Measurements from ENCODE around the gene SHC1.
A peak's percentile ranks its signal among the peaks of the same experiment; 100 is the strongest.

Gene SHC1

DNA sequence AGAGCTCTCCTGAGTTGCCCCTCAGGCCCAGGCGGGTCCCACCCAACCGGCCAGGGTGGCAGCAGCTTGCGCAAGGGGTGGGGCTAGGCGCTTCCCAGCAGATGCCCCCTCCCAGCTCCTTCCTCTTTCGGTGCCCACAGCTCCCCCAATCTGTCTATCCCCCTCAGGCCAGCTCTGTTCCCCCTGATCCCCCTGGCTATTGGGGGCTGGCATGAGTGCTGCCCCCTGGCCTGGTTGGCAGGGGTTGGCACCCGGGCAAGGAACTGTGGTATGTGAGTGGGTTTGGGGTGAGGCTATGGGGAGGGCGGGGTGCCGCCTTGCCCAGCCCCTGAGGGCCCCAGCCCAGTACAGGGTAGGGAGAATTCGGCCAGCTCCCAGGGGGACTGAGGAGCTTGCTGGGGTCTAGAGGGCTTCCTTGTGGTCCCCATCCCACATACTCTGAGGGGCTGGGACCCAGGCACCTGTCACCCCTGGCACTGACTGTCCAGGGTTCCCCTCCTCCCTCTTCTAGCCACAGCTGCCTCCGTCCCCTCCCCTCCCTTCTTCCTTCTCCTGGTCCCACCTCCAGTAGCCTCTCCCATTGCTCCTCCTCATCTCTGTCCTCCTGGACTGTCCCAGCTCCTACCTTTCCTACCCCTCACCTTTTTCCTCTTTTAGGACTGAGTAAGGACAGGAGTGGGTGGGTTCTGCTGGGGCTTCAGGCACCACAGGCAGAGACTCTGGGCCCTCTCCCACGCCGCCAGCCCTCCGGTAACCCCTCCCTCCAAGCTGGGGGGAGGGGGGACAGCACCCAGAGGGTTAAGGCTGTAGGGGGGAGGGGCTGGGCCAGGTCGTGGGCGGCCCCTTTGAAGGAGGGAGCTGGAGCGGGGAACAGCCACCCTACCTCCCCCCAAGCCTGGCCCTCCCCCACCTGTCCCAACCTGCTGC lies 37.7 kb upstream of the SHC1 start:
- DNase-seq: no peak

DNA sequence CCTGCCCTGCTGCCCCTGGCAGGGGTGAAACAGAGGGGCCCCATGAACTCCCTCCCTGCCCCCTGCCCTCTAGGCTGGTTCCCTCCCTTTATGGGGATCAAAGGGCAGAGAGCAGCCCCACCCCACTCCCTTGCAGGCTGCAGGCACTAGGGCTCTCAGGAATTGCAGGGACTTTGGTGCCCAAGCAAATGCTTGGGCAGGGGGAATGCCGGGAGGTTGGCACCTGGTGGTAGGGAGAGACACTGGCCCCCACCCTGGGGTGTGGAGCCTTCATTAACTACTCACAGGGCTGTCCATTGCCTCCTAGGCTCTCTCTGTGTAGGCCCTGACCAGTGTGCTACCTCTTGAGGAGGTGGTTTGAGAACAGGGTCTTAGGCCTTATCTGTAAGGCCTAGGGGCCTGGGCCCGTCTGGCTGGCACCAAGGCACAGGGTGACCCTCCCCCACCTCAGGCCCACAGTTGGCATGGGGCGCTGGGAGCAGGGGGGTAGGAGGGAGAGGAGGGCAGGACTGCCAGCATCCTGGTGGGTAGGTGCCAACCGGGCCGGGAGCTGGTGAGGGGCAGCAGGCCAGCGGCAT lies 36.8 kb upstream of the SHC1 start:
- no peak for DNase-seq

GRCh38 chr1:155006601-155007101 lies 36.1 kb upstream of the SHC1 start:
- no peak for DNase-seq

DNA sequence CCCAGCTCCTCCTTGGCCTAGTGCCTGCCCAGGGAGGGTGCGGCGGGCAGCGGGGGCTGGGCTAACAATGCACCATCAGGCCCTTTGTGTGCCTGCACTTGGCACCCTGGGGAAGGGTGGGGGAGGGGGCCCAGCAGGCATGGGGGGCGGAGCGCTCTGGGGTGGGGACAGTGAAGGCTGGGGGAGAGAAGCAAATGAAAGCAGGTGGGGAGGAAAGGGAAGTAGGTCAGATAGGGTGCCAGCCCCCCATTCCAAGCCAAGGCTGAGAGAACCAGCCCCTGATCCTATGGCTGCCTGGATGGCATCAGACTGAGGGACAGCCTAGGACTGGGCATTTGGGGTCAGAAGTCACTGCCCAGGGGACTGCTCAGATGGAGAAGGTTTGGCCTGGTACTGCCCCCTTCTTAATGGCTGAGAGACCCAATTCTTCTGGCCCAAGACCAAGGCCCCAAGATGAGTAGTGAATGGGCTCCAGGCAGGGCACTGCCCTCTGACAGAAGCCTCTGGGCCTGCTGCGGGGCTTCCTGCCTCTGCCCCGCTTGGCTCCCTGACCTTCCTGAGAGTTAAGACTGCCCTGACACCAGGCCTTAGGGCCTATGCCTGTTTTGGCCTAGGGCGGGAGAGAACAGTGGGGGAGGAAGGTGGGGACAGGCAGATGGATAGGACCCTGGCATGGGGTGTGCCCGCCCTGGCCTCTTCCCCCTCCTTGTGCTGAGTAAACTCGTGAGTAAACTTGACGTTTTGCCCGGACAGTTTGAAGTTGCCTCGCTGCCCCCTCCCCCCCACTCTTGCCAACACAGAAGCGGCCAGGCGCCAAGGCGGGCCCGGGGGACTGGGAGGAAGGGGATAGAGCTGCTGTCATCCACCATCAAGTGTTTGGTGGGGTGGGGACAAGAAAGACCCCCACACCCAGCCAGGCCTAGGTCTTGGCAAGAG lies 34.8 kb upstream of the SHC1 start:
- DNase-seq: no peak

DNA sequence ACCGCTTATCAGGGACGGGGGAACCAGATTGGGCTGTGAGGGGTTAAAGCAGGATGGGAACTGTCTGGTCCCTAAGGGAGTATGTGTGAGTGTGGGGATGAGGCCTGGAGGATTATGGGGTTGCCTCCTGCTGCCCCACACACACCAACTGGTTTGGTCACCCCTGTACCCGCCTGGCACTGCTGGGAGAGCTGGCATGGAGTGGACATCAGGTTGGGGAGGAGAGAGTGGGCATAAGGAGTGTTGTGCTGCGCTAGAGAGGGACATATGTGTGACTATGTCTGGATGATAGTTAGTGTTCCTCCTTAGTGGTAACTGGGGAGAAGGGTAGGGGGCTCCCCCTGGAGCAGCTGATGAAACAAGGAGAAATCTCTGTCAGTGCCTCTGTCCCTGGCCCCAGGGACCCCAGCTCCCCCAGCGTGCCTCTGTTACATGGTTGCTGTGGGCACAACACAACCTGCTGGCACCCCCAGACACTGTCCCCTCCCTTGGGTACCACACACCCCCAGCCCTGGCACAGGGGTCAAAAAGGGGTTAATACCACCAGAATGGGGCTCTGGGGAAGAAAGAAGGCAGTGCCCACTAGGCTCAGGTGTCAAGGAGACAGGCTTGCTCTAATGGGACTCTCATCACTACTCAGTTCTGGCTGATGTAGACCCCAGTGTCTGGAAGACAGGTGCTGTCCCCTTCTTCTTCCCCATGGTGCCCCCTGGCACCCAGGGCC lies 34.0 kb upstream of the SHC1 start:
- DNase-seq: no peak

- no peak for DNase-seq
These were observed 33.3 kb upstream of the SHC1 start for GRCh38 chr1:155003766-155004351.

- DNase-seq: peak; percentile 69
These were observed 32.7 kb upstream of the SHC1 start for GRCh38 chr1:155003227-155003765.

DNA sequence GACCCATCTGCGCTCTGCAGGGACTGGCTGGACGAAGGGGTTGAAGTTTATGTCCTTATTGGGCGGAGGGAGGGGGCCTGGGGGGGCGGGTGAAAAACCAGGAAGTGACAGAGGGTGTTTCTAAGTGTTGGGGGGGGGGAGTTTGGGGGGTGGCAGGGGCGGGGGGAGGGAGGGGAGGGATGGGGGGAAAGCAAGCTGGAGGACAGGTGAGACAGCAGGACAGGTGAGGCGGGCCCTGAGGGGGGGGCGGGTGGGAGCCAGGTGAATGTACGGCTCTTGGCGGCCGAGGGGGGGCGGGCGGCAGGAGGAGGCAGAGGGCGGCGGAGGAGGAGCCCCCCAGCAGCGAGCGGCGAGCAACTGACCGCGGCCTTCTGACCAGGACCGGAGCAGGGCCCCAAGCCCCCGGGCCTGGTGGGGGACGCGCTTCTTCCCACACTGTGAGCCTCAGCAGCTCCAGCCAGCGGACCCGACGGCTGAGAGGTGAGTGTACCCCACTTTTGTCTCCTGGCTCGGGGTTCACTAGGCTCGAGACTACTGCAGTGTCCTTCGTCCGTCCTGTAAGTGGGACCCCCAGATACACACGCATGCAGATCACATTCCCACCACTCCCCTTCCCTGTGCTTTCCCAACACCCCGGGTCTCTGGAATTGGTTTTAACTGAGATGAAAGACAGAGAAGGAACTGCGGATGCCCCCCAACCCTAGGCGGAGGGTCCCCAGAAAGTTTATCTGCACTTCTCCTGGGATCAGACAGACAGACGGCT lies 32.1 kb upstream of the SHC1 start, which contains the start of gene ZBTB7B:
TSS of gene ZBTB7B (plus strand) at position 339 of the 763 bp plus-strand sequence. CDS start 11,859 bp downstream, outside the sequence.
- DNase-seq: peak; percentile 72

GRCh38 chr1:155001675-155002463 lies 31.3 kb upstream of the SHC1 start:
- DNase-seq: peak; percentile 100

DNA sequence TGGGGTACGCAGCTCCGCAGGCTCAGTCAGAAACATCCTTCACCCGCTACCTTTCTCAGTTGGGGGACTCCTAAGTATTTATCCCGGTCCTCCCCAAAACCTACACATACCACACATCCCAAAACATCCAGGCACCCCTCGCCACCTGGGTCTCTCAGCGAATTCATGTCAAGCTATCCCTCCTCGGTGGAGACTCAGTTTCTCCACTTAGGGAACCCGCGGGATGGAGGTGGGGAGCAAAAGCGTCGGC lies 30.8 kb upstream of the SHC1 start:
- no peak for DNase-seq

DNA sequence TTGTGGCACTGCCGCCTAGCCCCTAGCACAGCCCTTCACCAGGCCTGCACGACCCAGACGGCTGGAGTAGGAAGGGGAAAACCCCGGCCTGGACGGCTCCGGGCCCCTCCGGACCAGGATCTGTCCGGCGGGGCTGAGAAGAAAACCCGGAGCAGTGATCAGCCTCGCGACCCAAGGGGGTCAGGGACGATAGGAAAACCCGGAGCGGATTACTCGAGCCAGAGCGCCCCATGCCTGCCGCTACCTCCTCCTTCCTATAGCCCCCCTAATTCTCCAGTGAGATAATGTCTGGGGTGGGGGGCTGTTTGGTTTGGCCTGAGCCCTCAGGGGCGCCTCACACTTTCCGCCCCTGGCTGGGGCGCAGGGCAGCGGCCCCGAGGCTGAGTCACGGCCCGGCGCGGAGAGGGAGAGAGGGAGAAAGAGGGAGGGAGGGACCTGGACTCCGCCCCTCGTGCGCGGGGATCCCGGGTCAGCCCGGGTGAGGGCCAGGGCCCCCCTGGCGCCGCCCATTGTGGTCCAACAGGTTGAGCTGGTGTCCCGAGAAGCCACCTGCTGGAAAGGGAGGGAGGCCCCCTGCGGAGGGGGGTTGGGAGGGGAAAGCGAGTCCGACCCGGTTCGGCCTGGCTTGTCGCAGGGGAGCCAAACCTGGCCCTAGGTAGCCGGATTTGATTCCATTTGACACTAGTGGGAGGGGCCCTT lies 30.3 kb upstream of the SHC1 start:
- DNase-seq: peak; percentile 91

DNA sequence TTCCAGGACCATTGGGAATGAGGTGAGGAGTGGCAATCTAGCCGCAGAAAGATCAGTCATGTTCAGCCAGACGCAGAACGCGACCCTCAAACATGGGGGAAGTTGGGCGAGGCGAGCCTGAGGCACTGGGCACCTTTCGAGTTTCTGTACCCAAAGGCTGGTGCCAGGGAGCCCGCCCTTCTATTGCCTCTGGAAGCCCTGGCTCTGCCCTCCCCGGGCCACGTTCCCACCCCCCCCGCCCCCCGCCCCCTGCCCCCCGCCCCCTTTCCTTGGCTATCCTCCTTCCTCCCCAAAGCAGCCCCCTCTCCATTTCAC lies 29.8 kb upstream of the SHC1 start:
- no peak for DNase-seq

DNA sequence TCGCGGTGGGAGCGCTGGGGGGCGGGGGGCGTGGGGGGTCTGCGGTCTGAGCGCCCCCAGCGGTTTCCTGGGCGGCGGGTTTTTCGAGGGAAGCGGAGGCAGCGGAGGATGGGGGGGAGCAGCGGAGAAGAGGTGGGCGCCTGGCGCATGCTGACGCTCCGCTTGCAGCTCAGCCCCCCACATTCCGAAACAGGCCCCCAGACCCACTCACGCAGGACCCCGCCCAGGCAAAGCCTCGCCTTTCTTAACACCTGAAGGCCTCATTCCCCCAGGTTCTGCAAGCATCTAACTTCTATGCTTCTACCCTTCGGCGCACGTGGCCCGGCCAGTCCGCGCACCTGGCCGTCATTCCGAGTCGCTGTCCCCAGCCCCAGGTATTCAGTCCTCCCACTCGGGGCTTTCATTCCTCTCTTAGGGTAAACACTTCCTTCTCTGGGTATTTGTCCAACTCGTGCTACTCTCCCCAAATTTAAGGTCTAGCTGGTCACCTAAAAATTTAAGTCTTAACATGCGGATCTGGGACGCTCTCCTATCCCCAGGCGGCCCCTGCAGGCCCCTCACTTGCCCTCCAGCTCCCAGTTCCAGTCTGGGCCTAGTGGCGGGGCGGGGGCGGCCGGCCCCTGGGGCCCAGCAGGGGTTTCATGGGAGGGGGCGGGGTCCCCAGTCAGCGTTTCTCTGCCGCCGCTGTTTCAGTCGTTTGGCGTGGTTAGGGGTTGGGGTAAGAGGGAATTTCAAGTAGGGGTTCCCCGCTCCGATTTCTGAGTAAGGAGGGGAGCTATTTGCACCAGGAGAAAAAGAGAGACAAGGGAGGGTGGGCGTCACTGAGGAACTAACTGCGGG lies 29.2 kb upstream of the SHC1 start:
- no peak for DNase-seq

GRCh38 chr1:154998818-154999570 lies 28.4 kb upstream of the SHC1 start:
- peak; percentile 85 for DNase-seq

- no peak for DNase-seq
These were observed 27.7 kb upstream of the SHC1 start for GRCh38 chr1:154998201-154998780.

DNA sequence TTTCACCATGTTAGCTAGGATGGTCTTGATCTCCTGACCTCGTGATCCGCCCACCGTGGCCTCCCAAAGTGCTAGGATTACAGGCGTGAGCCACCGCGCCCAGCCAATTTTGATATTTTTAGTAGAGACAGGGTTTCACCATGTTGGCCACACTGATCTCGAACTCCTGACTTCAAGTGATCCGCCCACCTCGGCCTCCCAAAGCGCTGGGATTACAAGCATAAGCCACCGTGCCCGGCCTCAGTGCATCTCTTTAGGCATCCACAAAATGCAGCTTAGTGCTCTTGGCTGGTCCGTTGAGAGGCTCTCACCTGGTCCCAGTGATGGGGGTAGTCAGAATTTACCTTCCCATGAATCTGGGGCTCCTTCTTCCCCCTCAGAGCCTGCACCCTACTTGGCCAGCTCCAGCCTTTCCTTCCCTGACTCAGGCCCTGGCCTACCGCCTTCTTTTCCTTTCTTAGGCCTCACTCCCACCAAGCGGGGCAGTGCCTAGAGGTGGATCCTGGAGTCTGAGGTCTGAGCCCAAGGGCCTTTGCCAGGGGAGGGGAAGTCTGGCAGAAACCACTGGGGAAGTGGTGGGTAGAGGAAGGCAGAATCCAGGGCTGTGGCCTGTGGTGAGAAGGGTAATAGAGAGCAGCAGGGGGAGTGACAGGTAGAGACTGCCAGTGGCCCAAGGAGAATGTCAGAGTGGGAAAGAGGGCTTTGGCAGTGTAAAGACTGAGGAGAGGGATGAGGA lies 26.6 kb upstream of the SHC1 start:
- DNase-seq: no peak
